Smooth muscle cell (in vitro differentiated cells): ENCODE measurements around the gene MNS1. TPM values are rescaled to one million over a fixed set of nuclear protein-coding genes. Genes with fewer than 3 reads are reported as not detected.

Experiments used
- DNase-seq: peaks from one replicate; lab custom pipeline; 2025; ENCODE audit not compliant: unreplicated experiment; lab: John Stamatoyannopoulos, UW
- H2AFZ ChIP-seq: fragments of 200-600 bp; sonication (generic); 2 replicates; pipeline ENCODE4 v1.6.0; 2016; ENCODE audit warnings: antibody characterized with exemption, low read depth, mild to moderate bottlenecking
- H3F3A ChIP-seq: fragments of 200-600 bp; sonication (generic); 2 replicates; pipeline ENCODE4 v1.6.0; 2017; ENCODE audit warnings: antibody characterized with exemption, low read depth
- H3K27ac ChIP-seq: fragments of 200-600 bp; sonication (generic); 2 replicates; pipeline ENCODE4 v1.5.1; 2016; ENCODE audit warnings: low read depth, mild to moderate bottlenecking
- H3K27me3 ChIP-seq: fragments of 200-600 bp; sonication (generic); 2 replicates; pipeline ENCODE4 v1.6.1; 2016; ENCODE audit warnings: low read depth, mild to moderate bottlenecking
- H3K36me3 ChIP-seq: fragments of 200-600 bp; sonication (generic); 2 replicates; pipeline ENCODE4 v1.5.1; 2016; ENCODE audit warnings: low read depth
- H3K4me1 ChIP-seq: fragments of 200-600 bp; sonication (generic); 2 replicates; pipeline ENCODE4 v1.5.1; 2016; ENCODE audit warnings: low read depth
- H3K4me2 ChIP-seq: fragments of 200-600 bp; sonication (generic); 2 replicates; pipeline ENCODE4 v1.6.0; 2016; ENCODE audit warnings: mild to moderate bottlenecking
- H3K4me3 ChIP-seq: fragments of 200-600 bp; sonication (generic); 2 replicates; pipeline ENCODE4 v1.5.1; 2016; ENCODE audit warnings: mild to moderate bottlenecking
- H3K79me2 ChIP-seq: fragments of 200-600 bp; sonication (generic); 2 replicates; pipeline ENCODE4 v1.6.0; 2016; ENCODE audit warnings: low read depth, mild to moderate bottlenecking
- H3K9ac ChIP-seq: fragments of 200-600 bp; sonication (generic); 2 replicates; pipeline ENCODE4 v1.6.0; 2016; ENCODE audit warnings: low read depth
- H3K9me3 ChIP-seq: fragments of 200-600 bp; sonication (generic); replicated peaks from 2 replicates; pipeline ENCODE4 v1.5.1; 2016; ENCODE audit warnings: low read depth
- H4K20me1 ChIP-seq: fragments of 200-600 bp; sonication (generic); 2 replicates; pipeline ENCODE4 v1.6.0; 2016; ENCODE audit warnings: low read depth
- WGBS: methylation state at CpG from one replicate; pipeline ENCODE4 v1.1.7; 2016; ENCODE audit warnings: low lambda C conversion rate; 5-methylcytosine and 5-hydroxymethylcytosine counted together
- polyA plus RNA-seq: library from polyadenylated mRNA; unstranded; fragments of >200 nt; fragmentation: Nextera tagmentation; extraction: Ambion mirVana; gene quantifications from 2 replicates; pipeline ENCODE4 v1.2.1, GENCODE V29; 2016
- total RNA-seq: library from RNA; depleted of rRNA; stranded (reverse); fragments of >200 nt; gene quantifications from 2 replicates; pipeline ENCODE4 v1.2.3, GENCODE V29; 2014
- TF ChIP-seq, protein P1 (sequence below): fragments of 200-600 bp; sonication (generic); IDR thresholded peaks from 2 replicates; pipeline ENCODE4 v1.5.1; 2017; ENCODE audit warnings: borderline replicate concordance, mild to moderate bottlenecking, antibody characterized with exemption; ENCODE audit not compliant: insufficient read depth, poor library complexity, severe bottlenecking

MNS1 gene
- total and polyA plus RNA-seq, 2 experiments from 2014 or later = 0.31 to 2.3 TPM

DNA sequence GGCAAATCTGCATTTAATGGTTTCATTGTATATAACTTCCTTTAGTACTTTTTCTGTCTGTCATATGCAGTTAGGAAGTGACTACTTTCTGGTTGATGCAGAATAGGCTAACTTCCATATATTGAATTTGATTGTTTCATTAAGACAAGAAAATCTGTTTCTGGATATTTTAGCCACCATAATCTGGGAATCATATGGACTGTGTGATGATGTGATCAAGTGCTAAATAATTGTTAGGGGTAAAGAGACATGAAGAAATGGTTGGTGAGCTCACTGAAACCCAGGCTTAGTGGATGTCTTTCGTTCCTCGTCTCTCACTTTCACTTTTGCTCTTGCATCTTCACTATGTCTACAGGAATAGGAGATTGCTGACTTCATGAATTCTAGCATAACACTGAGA is 3.5 kb upstream of the MNS1 start:
- H3K4me2 ChIP-seq = no peak overlapping the region
- no peaks in the 10 kb centered on the region for H4K20me1 ChIP-seq
- H3K79me2 ChIP-seq = no peaks in the 10 kb centered on the region
- no peaks in the 10 kb centered on the region for H3K36me3 ChIP-seq
- no peak for DNase-seq
- WGBS = 95% methylated on average over 2 of the region's 2 CpGs
- H3K4me1 ChIP-seq = peaks cover 5% of the 10 kb centered on the region
- no peak overlapping the region for H3K27ac ChIP-seq
- H3K9ac ChIP-seq = no peak overlapping the region
- no peaks in the 10 kb centered on the region for H3F3A ChIP-seq
- H3K9me3 ChIP-seq = no peaks in the 10 kb centered on the region
- peaks cover 29% of the 10 kb centered on the region for H3K27me3 ChIP-seq
- H2AFZ ChIP-seq = no peak overlapping the region
- H3K4me3 ChIP-seq = no peak overlapping the region
- TF ChIP-seq, protein P1, sequence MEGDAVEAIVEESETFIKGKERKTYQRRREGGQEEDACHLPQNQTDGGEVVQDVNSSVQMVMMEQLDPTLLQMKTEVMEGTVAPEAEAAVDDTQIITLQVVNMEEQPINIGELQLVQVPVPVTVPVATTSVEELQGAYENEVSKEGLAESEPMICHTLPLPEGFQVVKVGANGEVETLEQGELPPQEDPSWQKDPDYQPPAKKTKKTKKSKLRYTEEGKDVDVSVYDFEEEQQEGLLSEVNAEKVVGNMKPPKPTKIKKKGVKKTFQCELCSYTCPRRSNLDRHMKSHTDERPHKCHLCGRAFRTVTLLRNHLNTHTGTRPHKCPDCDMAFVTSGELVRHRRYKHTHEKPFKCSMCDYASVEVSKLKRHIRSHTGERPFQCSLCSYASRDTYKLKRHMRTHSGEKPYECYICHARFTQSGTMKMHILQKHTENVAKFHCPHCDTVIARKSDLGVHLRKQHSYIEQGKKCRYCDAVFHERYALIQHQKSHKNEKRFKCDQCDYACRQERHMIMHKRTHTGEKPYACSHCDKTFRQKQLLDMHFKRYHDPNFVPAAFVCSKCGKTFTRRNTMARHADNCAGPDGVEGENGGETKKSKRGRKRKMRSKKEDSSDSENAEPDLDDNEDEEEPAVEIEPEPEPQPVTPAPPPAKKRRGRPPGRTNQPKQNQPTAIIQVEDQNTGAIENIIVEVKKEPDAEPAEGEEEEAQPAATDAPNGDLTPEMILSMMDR = no peak

DNA sequence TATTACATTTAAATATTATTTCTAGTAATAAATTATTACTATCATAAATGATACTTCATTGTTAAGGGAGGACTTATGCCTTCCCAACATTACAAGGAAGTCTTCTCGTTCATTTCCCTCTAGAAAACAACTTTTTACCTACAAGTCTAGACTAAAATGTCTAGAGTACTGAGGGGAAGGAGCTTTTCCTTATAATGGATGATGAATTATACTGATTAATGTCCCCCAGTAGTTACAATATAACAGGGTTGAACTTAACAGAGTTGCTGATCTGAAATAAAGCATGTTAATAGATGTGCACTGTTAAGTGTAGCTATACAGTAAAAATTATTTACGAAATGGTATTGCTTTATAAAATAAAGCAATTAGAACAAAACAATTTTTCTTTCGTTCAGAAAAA is 2.7 kb upstream of the MNS1 start:
- WGBS = 71% methylated on average over 3 of the region's 3 CpGs
- no peak overlapping the region for H3K4me2 ChIP-seq
- peaks cover 28% of the 10 kb centered on the region for H3K27me3 ChIP-seq
- no peaks in the 10 kb centered on the region for H3F3A ChIP-seq
- H3K36me3 ChIP-seq = no peaks in the 10 kb centered on the region
- H3K79me2 ChIP-seq = no peaks in the 10 kb centered on the region
- H3K27ac ChIP-seq = no peak overlapping the region
- peaks cover 5% of the 10 kb centered on the region for H3K4me1 ChIP-seq
- no peak for DNase-seq
- no peaks in the 10 kb centered on the region for H4K20me1 ChIP-seq
- H3K9me3 ChIP-seq = no peaks in the 10 kb centered on the region
- no peak overlapping the region for H3K4me3 ChIP-seq
- H3K9ac ChIP-seq = no peak overlapping the region
- TF ChIP-seq, protein P1 = no peak
- no peak overlapping the region for H2AFZ ChIP-seq

DNA sequence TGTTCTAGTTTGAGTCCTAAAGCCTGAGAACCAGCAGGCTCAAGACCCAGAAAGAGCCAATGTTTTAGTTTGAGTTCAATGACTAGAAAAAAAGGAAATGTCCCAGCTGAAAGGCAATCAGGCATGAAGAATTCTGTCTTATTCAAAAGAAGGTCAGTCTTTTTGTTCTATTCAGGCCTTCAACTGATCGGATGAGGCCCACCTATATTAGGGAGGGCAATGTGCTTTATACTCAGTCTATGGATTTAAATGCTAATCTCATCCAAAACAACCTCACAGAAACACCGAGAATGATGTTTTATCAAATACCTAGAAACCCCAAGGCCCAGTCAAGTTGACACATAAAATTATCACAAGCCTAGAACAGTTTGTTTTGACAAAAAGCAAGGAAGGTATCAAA is 4.0 kb downstream of the MNS1 start:
- no peak overlapping the region for H3K4me2 ChIP-seq
- no peaks in the 10 kb centered on the region for H3K9me3 ChIP-seq
- H3K36me3 ChIP-seq = no peaks in the 10 kb centered on the region
- no peak overlapping the region for H3K4me3 ChIP-seq
- H3K27me3 ChIP-seq = no peaks in the 10 kb centered on the region
- H4K20me1 ChIP-seq = no peaks in the 10 kb centered on the region
- H3K4me1 ChIP-seq = peaks cover 5% of the 10 kb centered on the region
- 92% methylated on average over 2 of the region's 2 CpGs for WGBS
- H3K79me2 ChIP-seq = no peaks in the 10 kb centered on the region
- no peak for DNase-seq
- H3K27ac ChIP-seq = no peak overlapping the region
- no peaks in the 10 kb centered on the region for H3F3A ChIP-seq
- H3K9ac ChIP-seq = no peak overlapping the region
- no peak overlapping the region for H2AFZ ChIP-seq
- TF ChIP-seq, protein P1 = no peak

DNA sequence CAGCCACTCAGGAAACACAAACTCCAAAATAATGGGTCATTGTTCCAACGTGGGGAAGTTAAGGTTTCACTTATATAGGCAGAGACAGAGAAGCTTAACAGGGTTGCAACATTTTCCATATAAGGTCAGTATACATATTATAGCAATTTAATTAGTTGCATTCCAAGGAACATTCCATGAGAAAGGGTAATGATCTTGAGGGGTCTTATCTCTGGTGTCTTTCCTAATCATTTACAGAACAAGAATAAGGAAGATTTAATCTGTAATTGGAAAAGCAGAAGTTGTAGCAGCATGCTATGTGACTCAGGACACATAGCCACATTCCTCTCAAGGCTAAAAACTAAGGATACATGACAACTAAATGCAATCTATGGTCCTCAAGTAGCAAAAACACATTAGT is 4.9 kb downstream of the MNS1 start:
- 52% methylated on average over 1 of the region's 1 CpG for WGBS
- Histone ChIP-seq H3K4me1 (peaks cover 5% of the 10 kb centered on the region), H3K9ac (no peak overlapping the region), H3K4me2 (no peak overlapping the region), H3K9me3 (no peaks in the 10 kb centered on the region), H3K27me3 (no peaks in the 10 kb centered on the region), H3K27ac (no peak overlapping the region), H3K79me2 (no peaks in the 10 kb centered on the region), H4K20me1 (no peaks in the 10 kb centered on the region), H2AFZ (no peak overlapping the region), H3F3A (no peaks in the 10 kb centered on the region), H3K4me3 (no peak overlapping the region), H3K36me3 (no peaks in the 10 kb centered on the region)
- no peak for DNase-seq
- TF ChIP-seq, protein P1 = no peak
